Measurements from ENCODE around the gene COQ4. TPM values are rescaled to one million over a fixed set of nuclear protein-coding genes. Genes with fewer than 3 reads are reported as not detected.

COQ4 gene
- total and polyA plus RNA-seq, 7 donors: 20.0 to 60.9 (median 26.8) TPM

GRCh38 chr9:128358090-128358489, 35.5 kb downstream of the COQ4 start:
- peaks cover 6 to 63% of the 10 kb centered on the region in 2 donors for H3K36me3 ChIP-seq (ENCODE audit: insufficient read depth in 1 of 2, low read depth in 1 of 2)
- no peak overlapping the region for H3K27ac ChIP-seq
- H3K4me1 ChIP-seq: peaks cover 14% of the 10 kb centered on the region
- no peak overlapping the region for H3K4me3 ChIP-seq
- WGBS, 3 donors: 60 to 64% (median 63%) methylated on average over 8 of the region's 8 CpGs
- ATAC-seq: no peak
- intact Hi-C loops (cut with DNase I): no loop called here
- no peaks in the 10 kb centered on the region for H3K9me3 ChIP-seq
- TF ChIP-seq, protein P1, sequence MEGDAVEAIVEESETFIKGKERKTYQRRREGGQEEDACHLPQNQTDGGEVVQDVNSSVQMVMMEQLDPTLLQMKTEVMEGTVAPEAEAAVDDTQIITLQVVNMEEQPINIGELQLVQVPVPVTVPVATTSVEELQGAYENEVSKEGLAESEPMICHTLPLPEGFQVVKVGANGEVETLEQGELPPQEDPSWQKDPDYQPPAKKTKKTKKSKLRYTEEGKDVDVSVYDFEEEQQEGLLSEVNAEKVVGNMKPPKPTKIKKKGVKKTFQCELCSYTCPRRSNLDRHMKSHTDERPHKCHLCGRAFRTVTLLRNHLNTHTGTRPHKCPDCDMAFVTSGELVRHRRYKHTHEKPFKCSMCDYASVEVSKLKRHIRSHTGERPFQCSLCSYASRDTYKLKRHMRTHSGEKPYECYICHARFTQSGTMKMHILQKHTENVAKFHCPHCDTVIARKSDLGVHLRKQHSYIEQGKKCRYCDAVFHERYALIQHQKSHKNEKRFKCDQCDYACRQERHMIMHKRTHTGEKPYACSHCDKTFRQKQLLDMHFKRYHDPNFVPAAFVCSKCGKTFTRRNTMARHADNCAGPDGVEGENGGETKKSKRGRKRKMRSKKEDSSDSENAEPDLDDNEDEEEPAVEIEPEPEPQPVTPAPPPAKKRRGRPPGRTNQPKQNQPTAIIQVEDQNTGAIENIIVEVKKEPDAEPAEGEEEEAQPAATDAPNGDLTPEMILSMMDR (IDR thresholded peaks at IDR 0.05): no peak
- DNase-seq: no peak
- H3K27me3 ChIP-seq (ENCODE audit: insufficient read depth in 3 of 3, low read length in 2 of 3): no peaks in the 10 kb centered on the region

DNA sequence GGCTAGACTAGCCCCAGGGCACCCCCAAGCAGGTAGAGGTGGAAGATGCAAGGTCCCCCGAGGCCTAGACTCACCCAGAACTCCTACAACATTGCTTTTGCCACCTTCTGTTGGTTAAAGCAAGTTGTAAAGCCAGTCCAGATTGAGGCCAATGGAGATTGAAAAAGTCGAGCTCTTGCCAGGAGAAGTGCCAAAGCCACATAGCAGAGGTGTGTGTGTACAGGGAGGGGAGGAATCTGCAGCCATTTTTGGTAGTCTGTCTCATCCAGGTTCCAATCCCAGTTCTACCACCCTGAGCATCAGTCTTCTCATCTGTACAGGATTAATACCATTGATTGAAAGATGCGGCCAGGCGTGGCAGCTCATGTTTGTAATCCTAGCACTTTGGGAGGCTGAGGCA, 36.2 kb downstream of the COQ4 start:
- ATAC-seq: no peak
- DNase-seq: no peak
- WGBS, 3 donors: 76 to 79% (median 78%) methylated on average over 4 of the region's 4 CpGs
- no peak overlapping the region for H3K4me3 ChIP-seq
- H3K27ac ChIP-seq: no peak overlapping the region
- H3K4me1 ChIP-seq: peaks cover 14% of the 10 kb centered on the region
- TF ChIP-seq, protein P1 (IDR thresholded peaks at IDR 0.05): no peak
- H3K36me3 ChIP-seq (ENCODE audit: insufficient read depth in 1 of 2, low read depth in 1 of 2): peaks cover 6 to 58% of the 10 kb centered on the region in 2 donors
- intact Hi-C loops (cut with DNase I): no loop called here
- H3K27me3 ChIP-seq (ENCODE audit: insufficient read depth in 3 of 3, low read length in 2 of 3): no peaks in the 10 kb centered on the region
- no peaks in the 10 kb centered on the region for H3K9me3 ChIP-seq

DNA sequence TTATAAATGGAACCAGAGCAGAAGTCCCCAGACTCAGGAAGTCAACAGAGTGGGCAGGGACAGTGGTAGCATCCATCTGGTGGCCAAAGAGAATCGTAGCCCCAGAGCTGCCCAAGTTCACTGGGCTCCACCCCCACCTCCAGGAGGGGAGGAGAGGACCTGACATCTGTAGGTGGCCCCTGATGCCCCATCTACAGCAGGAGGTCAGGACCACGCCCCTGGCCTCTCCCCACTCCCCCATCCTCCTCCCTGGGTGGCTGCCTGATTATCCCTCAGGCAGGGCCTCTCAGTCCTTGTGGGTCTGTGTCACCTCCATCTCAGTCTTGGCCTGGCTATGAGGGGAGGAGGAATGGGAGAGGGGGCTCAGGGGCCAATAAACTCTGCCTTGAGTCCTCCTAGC, 38.2 kb downstream of the COQ4 start:
- H3K27me3 ChIP-seq (ENCODE audit: insufficient read depth in 3 of 3, low read length in 2 of 3): peaks cover 0 to 6% (median 3%) of the 10 kb centered on the region in 3 donors
- no peak for ATAC-seq
- no peak overlapping the region for H3K27ac ChIP-seq
- H3K4me3 ChIP-seq: no peak overlapping the region
- intact Hi-C loops (cut with DNase I): loop anchor here in 1 of 2 donors (5.0 kb wide), 1 partner anchor 51 kb away; no protein-coding TSS in a partner anchor
- TF ChIP-seq, protein P1 (IDR thresholded peaks at IDR 0.05): no peak
- no peak for DNase-seq
- H3K9me3 ChIP-seq: no peaks in the 10 kb centered on the region
- H3K4me1 ChIP-seq: peaks cover 22% of the 10 kb centered on the region
- 62 to 75% (median 73%) methylated on average over 2 of the region's 2 CpGs for WGBS, 3 donors
- H3K36me3 ChIP-seq (ENCODE audit: insufficient read depth in 1 of 2, low read depth in 1 of 2): peaks cover 0 to 40% of the 10 kb centered on the region in 2 donors

GRCh38 chr9:128361296-128361985, 38.8 kb downstream of the COQ4 start:
- H3K4me1 ChIP-seq: peaks cover 22% of the 10 kb centered on the region
- no peaks in the 10 kb centered on the region for H3K9me3 ChIP-seq
- DNase-seq (no peak), ATAC-seq (peak; percentile 4 to 41 (median 18))
- intact Hi-C loops (cut with DNase I): loop anchor here in 1 of 2 donors (5.0 kb wide), 1 partner anchor 51 kb away; no protein-coding TSS in a partner anchor
- peak overlapping the region; percentile 24 for H3K27ac ChIP-seq
- WGBS, 3 donors: 38 to 46% (median 40%) methylated on average over 14 of the region's 14 CpGs
- peaks cover 0 to 34% of the 10 kb centered on the region in 2 donors for H3K36me3 ChIP-seq (ENCODE audit: insufficient read depth in 1 of 2, low read depth in 1 of 2)
- H3K27me3 ChIP-seq (ENCODE audit: insufficient read depth in 3 of 3, low read length in 2 of 3): peaks cover 0 to 8% (median 3%) of the 10 kb centered on the region in 3 donors
- TF ChIP-seq, protein P1 (IDR thresholded peaks at IDR 0.05): no peak
- peak overlapping the region; percentile 62 for H3K4me3 ChIP-seq

Data from psoas muscle (tissue), 8 donors.